HEK293 (cell line): Measurements from ENCODE around the gene CIROP.

Experiments
- CTCF ChIA-PET: fragments of 350-600 bp; formaldehyde crosslinking; extraction: SDS; loops from one replicate; lab custom pipeline; 2021; ENCODE audit warnings: antibody characterized with exemption; lab: Yijun Ruan, JAX
- POLR2A ChIA-PET: fragments of 300-600 bp; formaldehyde crosslinking; extraction: SDS; loops from one replicate; lab custom pipeline; 2020; ENCODE audit warnings: antibody characterized with exemption, inconsistent platforms; lab: Yijun Ruan, JAX
- H3K27ac ChIP-seq: fragments of 200-500 bp; sonication (Bioruptor generic); 2 replicates; pipeline ENCODE4 v1.5.1; 2014; ENCODE audit warnings: low read depth, low read length, control low read depth, inconsistent platforms; ENCODE audit errors: extremely low read depth
- H3K36me3 ChIP-seq, 2 experiments: fragments of 200-500 bp in 1 of 2; sonication (Bioruptor generic) in 1 of 2; 1 replicate in 1 of 2; 2 replicates in 1 of 2; pipeline ENCODE4 v1.5.1; 2014 to 2017; ENCODE audit warnings: inconsistent platforms in 2 of 2, low read length in 2 of 2; ENCODE audit not compliant: control insufficient read depth in 2 of 2, insufficient read depth in 1 of 2
- H3K4me1 ChIP-seq: fragments of 200-500 bp; sonication (Bioruptor generic); 2 replicates; pipeline ENCODE4 v1.5.1; 2014; ENCODE audit warnings: mild to moderate bottlenecking, low read length, inconsistent platforms; ENCODE audit not compliant: control insufficient read depth, insufficient read depth
- H3K4me3 ChIP-seq: 2 replicates; pipeline ENCODE4 v1.5.1; 2011; ENCODE audit warnings: low read depth, mild to moderate bottlenecking, control low read depth, low read length, moderate library complexity
- H3K9me3 ChIP-seq: fragments of 200-500 bp; sonication (Bioruptor generic); 2 replicates; pipeline ENCODE4 v1.5.1; 2014; ENCODE audit warnings: low read depth, low read length, inconsistent platforms; ENCODE audit not compliant: control insufficient read depth, insufficient read depth
- GLIS1 ChIP-seq: fragments of 450-650 bp; formaldehyde crosslinking; IDR thresholded peaks from 2 replicates; pipeline ENCODE4 v1.5.1; 2016; ENCODE audit warnings: missing biosample characterization, missing genetic modification characterization
- OVOL3 ChIP-seq: fragments of 450-650 bp; formaldehyde crosslinking; IDR thresholded peaks from 2 replicates; pipeline ENCODE4 v1.5.1; 2016; ENCODE audit warnings: missing biosample characterization, missing genetic modification characterization
- WT1 ChIP-seq: fragments of 450-650 bp; formaldehyde crosslinking; IDR thresholded peaks from 2 replicates; pipeline ENCODE4 v1.5.1; 2016; ENCODE audit warnings: missing biosample characterization, missing genetic modification characterization
- ZBTB1 ChIP-seq: fragments of 450-650 bp; formaldehyde crosslinking; IDR thresholded peaks from 2 replicates; pipeline ENCODE4 v1.5.1; 2016; ENCODE audit warnings: missing biosample characterization, missing genetic modification characterization
- ZEB2 ChIP-seq: fragments of 450-650 bp; formaldehyde crosslinking; IDR thresholded peaks from 2 replicates; pipeline ENCODE4 v1.5.1; 2016; ENCODE audit warnings: missing biosample characterization, missing genetic modification characterization
- ZIC2 ChIP-seq: fragments of 450-650 bp; formaldehyde crosslinking; IDR thresholded peaks from 2 replicates; pipeline ENCODE4 v1.5.1; 2016; ENCODE audit warnings: missing biosample characterization, missing genetic modification characterization
- ZNF10 ChIP-seq: fragments of 450-650 bp; formaldehyde crosslinking; IDR thresholded peaks from 2 replicates; pipeline ENCODE4 v1.5.1; 2017; ENCODE audit warnings: missing biosample characterization, missing genetic modification characterization
- ZNF132 ChIP-seq: fragments of 450-650 bp; formaldehyde crosslinking; IDR thresholded peaks from 2 replicates; pipeline ENCODE4 v1.5.1; 2017; ENCODE audit warnings: missing biosample characterization, missing genetic modification characterization, borderline replicate concordance
- ZNF138 ChIP-seq: fragments of 450-650 bp; formaldehyde crosslinking; IDR thresholded peaks from 2 replicates; pipeline ENCODE4 v1.5.1; 2016; ENCODE audit warnings: missing biosample characterization, missing genetic modification characterization, borderline replicate concordance
- ZNF214 ChIP-seq: fragments of 450-650 bp; formaldehyde crosslinking; IDR thresholded peaks from 2 replicates; pipeline ENCODE4 v1.5.1; 2017; ENCODE audit warnings: missing biosample characterization, mild to moderate bottlenecking, missing genetic modification characterization, borderline replicate concordance
- ZNF239 ChIP-seq: fragments of 450-650 bp; formaldehyde crosslinking; IDR thresholded peaks from 2 replicates; pipeline ENCODE4 v1.5.1; 2016; ENCODE audit warnings: missing biosample characterization, missing genetic modification characterization
- ZNF302 ChIP-seq: fragments of 450-650 bp; formaldehyde crosslinking; IDR thresholded peaks from 2 replicates; pipeline ENCODE4 v1.5.1; 2016; ENCODE audit warnings: missing biosample characterization, missing genetic modification characterization, low read depth
- ZNF366 ChIP-seq: fragments of 450-650 bp; formaldehyde crosslinking; conservative IDR thresholded peaks from 2 replicates; pipeline ENCODE4 v1.5.1; 2016; ENCODE audit warnings: missing biosample characterization, missing genetic modification characterization
- ZNF510 ChIP-seq: fragments of 450-650 bp; formaldehyde crosslinking; IDR thresholded peaks from 2 replicates; pipeline ENCODE4 v1.5.1; 2018; ENCODE audit warnings: mild to moderate bottlenecking, missing genetic modification characterization, missing biosample characterization; ENCODE audit not compliant: insufficient replicate concordance
- ZNF513 ChIP-seq: fragments of 450-650 bp; IDR thresholded peaks from 2 replicates; pipeline ENCODE4 v1.5.1; 2018; ENCODE audit warnings: missing biosample characterization, missing genetic modification characterization
- ZNF530 ChIP-seq: fragments of 450-650 bp; formaldehyde crosslinking; IDR thresholded peaks from 2 replicates; pipeline ENCODE4 v1.5.1; 2016; ENCODE audit warnings: low read depth, missing biosample characterization, missing genetic modification characterization
- ZNF580 ChIP-seq: fragments of 450-650 bp; formaldehyde crosslinking; IDR thresholded peaks from 2 replicates; pipeline ENCODE4 v1.5.1; 2016; ENCODE audit warnings: missing biosample characterization, missing genetic modification characterization
- ZNF626 ChIP-seq: fragments of 450-650 bp; sonication (Bioruptor Pico); formaldehyde crosslinking; IDR thresholded peaks from 2 replicates; pipeline ENCODE4 v1.5.1; 2018; ENCODE audit warnings: missing biosample characterization, missing genetic modification characterization, inconsistent platforms
- ZNF658 ChIP-seq: fragments of 450-650 bp; formaldehyde crosslinking; IDR thresholded peaks from 2 replicates; pipeline ENCODE4; 2016; ENCODE audit warnings: missing biosample characterization, missing genetic modification characterization
- ZNF660 ChIP-seq: fragments of 450-650 bp; IDR thresholded peaks from 2 replicates; pipeline ENCODE4 v1.5.1; 2018; ENCODE audit warnings: missing biosample characterization, mild to moderate bottlenecking, missing genetic modification characterization
- ZNF776 ChIP-seq: fragments of 450-650 bp; formaldehyde crosslinking; IDR thresholded peaks from 2 replicates; pipeline ENCODE4 v1.5.0; 2017; ENCODE audit warnings: missing biosample characterization, missing genetic modification characterization, borderline replicate concordance
- ZNF792 ChIP-seq: fragments of 450-650 bp; formaldehyde crosslinking; IDR thresholded peaks from 2 replicates; pipeline ENCODE4 v1.5.1; 2016; ENCODE audit warnings: missing biosample characterization, missing genetic modification characterization
- ZSCAN16 ChIP-seq: fragments of 450-650 bp; formaldehyde crosslinking; IDR thresholded peaks from 2 replicates; pipeline ENCODE4 v1.5.1; 2016; ENCODE audit warnings: missing biosample characterization, missing genetic modification characterization
- TF ChIP-seq, protein P1 (sequence below): fragments of 450-650 bp; formaldehyde crosslinking; IDR thresholded peaks from 2 replicates; pipeline ENCODE4 v1.5.1; 2016; ENCODE audit warnings: missing biosample characterization, missing genetic modification characterization, borderline replicate concordance
- TF ChIP-seq, protein P2 (sequence below): IDR thresholded peaks from 2 replicates; pipeline ENCODE4 v1.6.1; 2011; ENCODE audit warnings: mild to moderate bottlenecking, low read depth, low read length, borderline replicate concordance
- TF ChIP-seq, protein P3 (sequence below): fragments of 450-650 bp; formaldehyde crosslinking; IDR thresholded peaks from 2 replicates; pipeline ENCODE4 v1.5.1; 2017; ENCODE audit warnings: missing biosample characterization, missing genetic modification characterization

Gene CIROP

GRCh38 chr14:23109769-23110168, 5.0 kb upstream of the CIROP start:
- ChIA-PET POLR2A (interaction anchor here (0.9 kb wide), 1 partner anchor 52 kb away, joined by 3 read pairs; the partner anchor contains the start of gene CDH24), CTCF (interaction anchor here (0.6 to 5.7 kb wide), 11 partner anchors 12 to 591 kb away, joined by 3 to 35 read pairs (median 5); no protein-coding TSS in a partner anchor)
- Histone ChIP-seq H3K36me3 (no peaks in the 10 kb centered on the region), H3K9me3 (no peaks in the 10 kb centered on the region), H3K27ac (no peak overlapping the region), H3K4me1 (no peaks in the 10 kb centered on the region; the same call in 1 of the 2 replicates), H3K4me3 (no peak overlapping the region)
- TF ChIP-seq ZEB2 (peak; percentile 49), ZNF580 (no peak), ZNF239 (tag by site-specific recombination) (no peak), ZNF792 (tag by site-specific recombination) (no peak), ZNF776 (tag by site-specific recombination) (no peak), ZNF530 (no peak), ZBTB1 (tag by site-specific recombination) (no peak), ZSCAN16 (no peak), ZNF658 (tag by site-specific recombination) (no peak), ZNF513 (tag by site-specific recombination) (peak; percentile 75; the same call in 1 of the 2 replicates), ZIC2 (tag by site-specific recombination) (no peak), ZNF214 (no peak), ZNF510 (tag by site-specific recombination) (no peak), ZNF132 (tag by site-specific recombination) (no peak), ZNF660 (tag by site-specific recombination) (no peak), ZNF10 (tag by site-specific recombination) (no peak), WT1 (no peak), OVOL3 (tag by site-specific recombination) (no peak), ZNF366 (tag by site-specific recombination) (peak; percentile 65), ZNF138 (tag by site-specific recombination) (no peak), ZNF626 (tag by site-specific recombination) (no peak), ZNF302 (no peak), GLIS1 (no peak)
- TF ChIP-seq, protein P1, sequence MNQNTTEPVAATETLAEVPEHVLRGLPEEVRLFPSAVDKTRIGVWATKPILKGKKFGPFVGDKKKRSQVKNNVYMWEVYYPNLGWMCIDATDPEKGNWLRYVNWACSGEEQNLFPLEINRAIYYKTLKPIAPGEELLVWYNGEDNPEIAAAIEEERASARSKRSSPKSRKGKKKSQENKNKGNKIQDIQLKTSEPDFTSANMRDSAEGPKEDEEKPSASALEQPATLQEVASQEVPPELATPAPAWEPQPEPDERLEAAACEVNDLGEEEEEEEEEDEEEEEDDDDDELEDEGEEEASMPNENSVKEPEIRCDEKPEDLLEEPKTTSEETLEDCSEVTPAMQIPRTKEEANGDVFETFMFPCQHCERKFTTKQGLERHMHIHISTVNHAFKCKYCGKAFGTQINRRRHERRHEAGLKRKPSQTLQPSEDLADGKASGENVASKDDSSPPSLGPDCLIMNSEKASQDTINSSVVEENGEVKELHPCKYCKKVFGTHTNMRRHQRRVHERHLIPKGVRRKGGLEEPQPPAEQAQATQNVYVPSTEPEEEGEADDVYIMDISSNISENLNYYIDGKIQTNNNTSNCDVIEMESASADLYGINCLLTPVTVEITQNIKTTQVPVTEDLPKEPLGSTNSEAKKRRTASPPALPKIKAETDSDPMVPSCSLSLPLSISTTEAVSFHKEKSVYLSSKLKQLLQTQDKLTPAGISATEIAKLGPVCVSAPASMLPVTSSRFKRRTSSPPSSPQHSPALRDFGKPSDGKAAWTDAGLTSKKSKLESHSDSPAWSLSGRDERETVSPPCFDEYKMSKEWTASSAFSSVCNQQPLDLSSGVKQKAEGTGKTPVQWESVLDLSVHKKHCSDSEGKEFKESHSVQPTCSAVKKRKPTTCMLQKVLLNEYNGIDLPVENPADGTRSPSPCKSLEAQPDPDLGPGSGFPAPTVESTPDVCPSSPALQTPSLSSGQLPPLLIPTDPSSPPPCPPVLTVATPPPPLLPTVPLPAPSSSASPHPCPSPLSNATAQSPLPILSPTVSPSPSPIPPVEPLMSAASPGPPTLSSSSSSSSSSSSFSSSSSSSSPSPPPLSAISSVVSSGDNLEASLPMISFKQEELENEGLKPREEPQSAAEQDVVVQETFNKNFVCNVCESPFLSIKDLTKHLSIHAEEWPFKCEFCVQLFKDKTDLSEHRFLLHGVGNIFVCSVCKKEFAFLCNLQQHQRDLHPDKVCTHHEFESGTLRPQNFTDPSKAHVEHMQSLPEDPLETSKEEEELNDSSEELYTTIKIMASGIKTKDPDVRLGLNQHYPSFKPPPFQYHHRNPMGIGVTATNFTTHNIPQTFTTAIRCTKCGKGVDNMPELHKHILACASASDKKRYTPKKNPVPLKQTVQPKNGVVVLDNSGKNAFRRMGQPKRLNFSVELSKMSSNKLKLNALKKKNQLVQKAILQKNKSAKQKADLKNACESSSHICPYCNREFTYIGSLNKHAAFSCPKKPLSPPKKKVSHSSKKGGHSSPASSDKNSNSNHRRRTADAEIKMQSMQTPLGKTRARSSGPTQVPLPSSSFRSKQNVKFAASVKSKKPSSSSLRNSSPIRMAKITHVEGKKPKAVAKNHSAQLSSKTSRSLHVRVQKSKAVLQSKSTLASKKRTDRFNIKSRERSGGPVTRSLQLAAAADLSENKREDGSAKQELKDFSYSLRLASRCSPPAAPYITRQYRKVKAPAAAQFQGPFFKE = no peak
- TF ChIP-seq, protein P2, sequence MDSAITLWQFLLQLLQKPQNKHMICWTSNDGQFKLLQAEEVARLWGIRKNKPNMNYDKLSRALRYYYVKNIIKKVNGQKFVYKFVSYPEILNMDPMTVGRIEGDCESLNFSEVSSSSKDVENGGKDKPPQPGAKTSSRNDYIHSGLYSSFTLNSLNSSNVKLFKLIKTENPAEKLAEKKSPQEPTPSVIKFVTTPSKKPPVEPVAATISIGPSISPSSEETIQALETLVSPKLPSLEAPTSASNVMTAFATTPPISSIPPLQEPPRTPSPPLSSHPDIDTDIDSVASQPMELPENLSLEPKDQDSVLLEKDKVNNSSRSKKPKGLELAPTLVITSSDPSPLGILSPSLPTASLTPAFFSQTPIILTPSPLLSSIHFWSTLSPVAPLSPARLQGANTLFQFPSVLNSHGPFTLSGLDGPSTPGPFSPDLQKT = no peak
- TF ChIP-seq, protein P3, sequence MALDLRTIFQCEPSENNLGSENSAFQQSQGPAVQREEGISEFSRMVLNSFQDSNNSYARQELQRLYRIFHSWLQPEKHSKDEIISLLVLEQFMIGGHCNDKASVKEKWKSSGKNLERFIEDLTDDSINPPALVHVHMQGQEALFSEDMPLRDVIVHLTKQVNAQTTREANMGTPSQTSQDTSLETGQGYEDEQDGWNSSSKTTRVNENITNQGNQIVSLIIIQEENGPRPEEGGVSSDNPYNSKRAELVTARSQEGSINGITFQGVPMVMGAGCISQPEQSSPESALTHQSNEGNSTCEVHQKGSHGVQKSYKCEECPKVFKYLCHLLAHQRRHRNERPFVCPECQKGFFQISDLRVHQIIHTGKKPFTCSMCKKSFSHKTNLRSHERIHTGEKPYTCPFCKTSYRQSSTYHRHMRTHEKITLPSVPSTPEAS (tag by site-specific recombination) = no peak
